GM18907 (cell line): ENCODE data around the gene FNDC10.

Experiments used
- ATAC-seq: cut with Tn5 transposase; IDR thresholded peaks from one replicate; pipeline ENCODE4 v1.9.1; 2021; ENCODE audit warnings: mild to moderate bottlenecking, moderate library complexity; ENCODE audit not compliant: unreplicated experiment

FNDC10 gene

DNA sequence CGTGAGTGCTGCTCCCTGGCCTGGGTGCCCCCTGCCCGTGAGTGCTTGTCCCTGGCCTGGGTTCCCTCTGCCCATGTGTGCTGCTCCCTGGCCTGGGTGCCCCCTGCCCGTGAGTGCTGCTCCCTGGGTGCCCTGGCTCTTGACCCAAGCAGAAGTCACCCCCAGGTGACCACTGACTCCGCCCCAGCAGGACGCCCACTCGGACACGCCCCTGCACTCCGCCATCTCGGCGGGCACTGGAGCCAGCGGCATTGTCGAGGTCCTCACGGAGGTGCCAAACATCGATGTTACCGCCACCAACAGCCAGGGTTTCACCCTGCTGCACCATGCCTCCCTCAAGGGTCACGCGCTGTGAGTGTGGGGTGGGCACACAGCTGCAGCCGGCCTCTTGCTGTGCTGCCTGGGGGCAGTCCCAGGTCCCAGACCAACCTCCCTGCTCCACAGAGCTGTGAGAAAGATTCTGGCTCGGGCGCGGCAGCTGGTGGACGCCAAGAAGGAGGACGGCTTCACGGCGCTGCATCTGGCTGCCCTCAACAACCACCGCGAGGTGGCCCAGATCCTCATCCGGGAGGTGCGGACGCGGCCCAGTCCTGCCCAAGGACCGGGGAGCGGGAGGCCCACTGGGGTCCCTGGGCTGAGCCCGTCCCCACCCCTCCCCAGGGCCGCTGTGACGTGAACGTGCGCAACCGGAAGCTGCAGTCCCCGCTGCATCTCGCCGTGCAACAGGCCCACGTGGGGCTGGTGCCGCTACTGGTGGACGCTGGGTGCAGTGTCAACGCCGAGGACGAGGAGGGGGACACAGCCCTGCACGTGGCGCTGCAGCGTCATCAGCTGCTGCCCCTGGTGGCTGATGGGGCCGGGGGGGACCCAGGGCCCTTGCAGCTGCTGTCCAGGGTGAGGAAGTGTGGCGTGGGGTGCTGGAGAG is 28.2 kb upstream of the FNDC10 start:
- no peak for ATAC-seq

GRCh38 chr1:1627261-1627828 is 27.4 kb upstream of the FNDC10 start:
- ATAC-seq, result no peak

DNA sequence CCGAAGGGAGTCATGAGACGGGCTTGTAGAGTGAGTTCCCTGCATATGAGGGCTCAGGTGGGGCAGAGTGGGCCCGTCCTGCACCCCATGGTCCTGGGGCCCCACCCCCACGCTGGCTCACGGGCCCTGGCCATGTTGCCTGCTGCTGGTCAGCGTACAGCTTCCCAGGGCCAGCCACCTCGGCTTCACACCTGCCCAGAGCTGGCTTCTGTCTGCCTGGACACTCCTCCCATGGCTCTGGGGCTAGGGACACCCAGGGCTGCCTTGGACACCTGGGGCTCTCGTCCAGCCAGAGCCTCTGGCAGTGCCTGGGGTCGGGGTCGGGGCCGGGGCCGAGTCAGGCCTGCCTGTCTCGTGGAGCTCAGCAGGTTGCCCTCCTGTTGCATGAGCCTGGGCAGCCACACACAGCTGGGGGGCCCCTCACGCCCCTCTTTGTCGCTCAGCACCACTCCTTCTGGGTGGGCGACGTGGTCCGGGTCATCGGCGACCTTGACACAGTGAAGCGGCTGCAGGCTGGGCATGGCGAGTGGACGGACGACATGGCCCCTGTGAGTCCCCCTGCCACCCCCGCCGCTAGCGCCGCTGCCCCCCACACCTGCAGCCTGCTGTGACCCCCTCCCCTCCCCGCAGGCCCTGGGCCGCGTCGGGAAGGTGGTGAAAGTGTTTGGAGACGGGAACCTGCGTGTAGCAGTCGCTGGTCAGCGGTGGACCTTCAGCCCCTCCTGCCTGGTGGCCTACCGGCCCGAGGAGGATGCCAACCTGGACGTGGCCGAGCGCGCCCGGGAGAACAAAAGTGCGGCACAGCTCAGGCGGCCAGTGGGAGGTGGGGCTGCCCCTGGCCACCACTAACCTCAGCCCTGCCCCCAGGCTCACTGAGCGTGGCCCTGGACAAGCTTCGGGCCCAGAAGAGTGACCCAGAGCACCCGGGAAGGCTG is 26.5 kb upstream of the FNDC10 start:
- ATAC-seq, result no peak

DNA sequence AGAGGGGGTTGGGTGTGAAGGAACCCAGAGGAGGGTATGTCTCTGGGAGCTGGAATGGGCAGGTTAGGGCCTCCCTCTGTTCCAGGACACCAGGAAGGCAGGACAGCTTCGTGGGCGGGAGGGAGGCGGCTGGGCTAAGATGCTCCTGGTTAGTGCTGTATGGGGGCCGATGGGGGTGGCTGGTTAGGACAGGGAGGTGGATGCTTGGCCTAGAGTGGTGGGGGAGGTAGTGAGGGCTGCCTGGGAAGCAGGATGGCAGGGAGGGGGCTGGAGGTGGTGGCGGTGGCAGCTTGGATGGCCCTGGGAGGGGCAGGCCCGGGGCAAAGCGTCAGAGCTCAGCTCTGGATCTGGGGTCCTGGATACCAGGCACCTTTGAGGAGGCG is 25.9 kb upstream of the FNDC10 start:
- ATAC-seq, result no peak

DNA sequence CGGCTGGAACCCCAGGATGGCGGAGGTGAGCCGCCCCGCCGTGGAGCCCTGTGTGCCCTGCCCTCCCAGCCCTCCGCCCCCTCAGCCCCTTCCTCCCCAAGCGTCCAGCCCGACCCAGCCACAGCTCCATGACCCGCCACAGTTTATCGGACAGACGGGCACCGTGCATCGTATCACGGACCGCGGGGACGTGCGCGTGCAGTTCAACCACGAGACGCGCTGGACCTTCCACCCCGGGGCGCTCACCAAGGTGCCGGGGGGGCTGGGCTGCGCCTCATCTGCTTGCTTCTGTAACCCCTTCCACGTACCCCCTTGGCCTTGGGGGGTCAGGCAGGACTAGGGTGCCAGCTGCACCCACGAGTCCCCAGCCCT is 25.5 kb upstream of the FNDC10 start:
- no peak for ATAC-seq

DNA sequence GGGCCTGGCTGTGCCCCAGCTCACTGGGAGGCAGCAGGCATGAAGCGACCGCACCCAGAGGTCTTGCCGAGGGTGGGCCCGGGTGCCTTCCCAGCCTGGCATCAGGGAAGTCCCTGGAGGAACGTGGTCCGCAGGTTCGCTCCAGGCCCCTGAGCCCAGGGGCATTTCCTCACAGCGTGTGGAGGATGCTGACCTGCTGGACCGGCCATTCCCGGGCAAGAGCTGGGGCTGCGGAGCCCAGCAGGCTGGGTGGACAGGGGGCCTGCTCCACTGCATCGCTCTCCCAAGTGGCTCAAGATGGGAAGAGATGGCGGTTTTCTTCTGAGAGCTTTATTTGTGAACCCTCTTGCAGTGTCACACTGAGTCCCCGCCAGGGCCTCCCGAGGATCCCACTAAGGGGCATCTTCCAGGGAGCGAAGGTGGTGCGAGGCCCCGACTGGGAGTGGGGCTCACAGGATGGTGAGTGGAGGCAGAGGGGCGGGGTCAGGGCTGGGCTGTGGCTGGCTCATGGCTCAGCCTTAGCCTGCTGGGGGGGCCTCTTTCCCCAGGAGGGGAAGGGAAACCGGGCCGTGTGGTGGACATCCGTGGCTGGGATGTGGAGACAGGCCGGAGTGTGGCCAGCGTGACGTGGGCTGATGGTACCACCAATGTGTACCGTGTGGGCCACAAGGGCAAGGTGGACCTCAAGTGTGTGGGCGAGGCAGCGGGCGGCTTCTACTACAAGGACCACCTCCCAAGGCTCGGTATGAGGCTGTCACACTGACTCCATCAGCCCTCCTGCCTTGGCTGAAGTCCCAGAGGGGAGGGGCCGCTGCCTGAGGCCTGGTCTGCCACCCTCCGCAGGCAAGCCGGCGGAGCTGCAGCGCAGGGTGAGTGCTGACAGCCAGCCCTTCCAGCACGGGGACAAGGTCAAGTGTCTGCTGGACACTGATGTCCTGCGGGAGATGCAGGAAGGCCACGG is 24.8 kb upstream of the FNDC10 start:
- no peak for ATAC-seq

- ATAC-seq, result no peak
Measured at GRCh38 chr1:1623631-1624442, 23.9 kb upstream of the FNDC10 start.

DNA sequence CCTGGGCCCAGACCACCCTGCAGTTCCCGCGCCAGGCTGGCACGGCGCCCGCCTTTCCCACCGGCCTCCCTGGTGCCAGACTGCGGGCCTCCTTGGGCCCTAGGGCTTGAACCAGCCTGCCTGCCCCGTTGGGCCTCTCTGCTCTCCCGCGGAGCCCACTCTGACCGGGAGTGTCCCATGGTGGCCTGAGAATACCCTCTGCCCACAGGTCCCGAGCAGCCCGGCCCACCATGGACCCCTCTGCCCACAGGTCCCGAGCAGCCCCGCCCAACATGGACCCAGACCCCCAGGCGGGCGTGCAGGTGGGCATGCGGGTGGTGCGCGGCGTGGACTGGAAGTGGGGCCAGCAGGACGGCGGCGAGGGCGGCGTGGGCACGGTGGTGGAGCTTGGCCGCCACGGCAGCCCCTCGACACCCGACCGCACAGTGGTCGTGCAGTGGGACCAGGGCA is 23.3 kb upstream of the FNDC10 start:
- no peak for ATAC-seq

GRCh38 chr1:1622788-1623094 is 22.8 kb upstream of the FNDC10 start:
- no peak for ATAC-seq

DNA sequence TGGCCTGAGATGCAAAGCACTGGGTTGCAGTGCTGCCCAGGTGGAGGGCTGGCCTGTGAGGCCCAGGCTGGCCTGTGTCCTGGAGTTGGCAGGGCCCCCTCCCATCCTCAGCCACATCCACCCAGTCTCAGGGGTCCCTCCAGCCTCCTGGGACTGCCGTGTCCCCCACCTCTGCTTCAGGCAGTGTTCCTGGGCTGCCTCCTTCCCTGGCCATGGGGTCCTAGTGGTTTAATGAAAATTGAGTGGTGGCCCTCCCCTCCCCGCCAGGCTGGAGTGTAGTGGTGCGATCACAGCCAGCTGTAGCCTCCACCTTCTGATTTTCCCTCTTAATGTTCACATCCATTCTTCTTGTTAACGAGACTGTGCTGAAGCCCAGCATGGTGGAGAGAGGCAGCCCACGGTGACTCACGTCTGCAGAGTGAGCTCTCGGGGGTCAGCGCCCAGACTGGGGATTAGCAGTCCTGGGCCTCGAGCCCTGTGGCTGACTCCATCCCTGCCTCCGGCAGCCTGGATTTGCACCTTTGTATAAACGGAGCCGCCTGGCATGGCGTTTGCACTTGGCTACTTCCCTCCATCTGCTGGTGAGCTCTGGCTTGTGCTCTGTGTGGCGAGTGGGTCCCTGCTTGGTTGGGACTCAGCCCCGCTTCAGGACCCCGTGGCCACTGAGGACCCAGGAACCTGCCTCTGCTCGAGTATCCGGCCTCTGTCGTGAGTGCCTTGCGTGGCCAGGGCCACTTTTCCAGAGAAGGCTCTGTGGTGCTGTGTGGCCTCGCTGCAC is 22.3 kb upstream of the FNDC10 start:
- ATAC-seq, result no peak

DNA sequence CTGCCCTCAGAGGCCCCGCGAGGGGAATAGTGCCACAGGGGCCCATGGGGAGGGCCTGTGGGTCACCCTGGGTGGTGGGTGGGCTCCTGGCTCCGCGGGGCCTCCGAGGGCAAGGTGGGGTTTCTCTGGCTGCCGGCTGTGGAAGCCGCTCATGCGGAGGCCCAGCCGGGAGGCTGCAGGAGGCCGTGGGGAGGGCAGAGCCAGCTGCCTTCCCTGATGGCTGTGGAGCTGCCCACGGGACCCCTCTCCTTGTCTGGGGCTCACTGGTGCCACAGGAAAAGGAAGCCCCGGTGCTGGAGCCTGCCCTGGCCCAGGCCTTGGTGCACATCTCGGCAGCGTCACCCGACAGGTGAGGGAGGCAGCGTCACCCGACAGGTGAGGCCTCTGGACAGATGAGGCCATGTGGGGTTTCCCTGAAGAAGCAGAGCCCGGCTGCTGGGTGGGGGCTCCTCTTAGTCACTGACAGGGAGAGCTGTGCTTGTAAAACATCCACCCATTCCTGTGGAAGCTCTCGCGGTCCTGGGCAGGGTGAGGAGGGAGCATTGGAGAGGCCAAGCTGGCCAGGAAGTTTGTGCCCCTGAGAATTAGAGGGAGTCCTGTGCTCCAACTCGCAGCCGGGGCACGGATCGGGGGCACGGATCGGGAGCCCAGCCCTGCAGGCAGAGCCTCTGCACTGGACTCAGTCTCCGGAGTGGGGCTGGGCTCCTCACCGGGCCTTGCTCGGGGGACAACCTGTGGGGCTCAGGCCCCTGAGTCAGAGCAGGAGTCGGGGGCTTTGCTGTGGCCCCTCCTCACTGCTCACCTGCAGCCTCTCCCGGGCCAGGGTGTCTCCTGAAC is 21.5 kb upstream of the FNDC10 start:
- ATAC-seq, result no peak

DNA sequence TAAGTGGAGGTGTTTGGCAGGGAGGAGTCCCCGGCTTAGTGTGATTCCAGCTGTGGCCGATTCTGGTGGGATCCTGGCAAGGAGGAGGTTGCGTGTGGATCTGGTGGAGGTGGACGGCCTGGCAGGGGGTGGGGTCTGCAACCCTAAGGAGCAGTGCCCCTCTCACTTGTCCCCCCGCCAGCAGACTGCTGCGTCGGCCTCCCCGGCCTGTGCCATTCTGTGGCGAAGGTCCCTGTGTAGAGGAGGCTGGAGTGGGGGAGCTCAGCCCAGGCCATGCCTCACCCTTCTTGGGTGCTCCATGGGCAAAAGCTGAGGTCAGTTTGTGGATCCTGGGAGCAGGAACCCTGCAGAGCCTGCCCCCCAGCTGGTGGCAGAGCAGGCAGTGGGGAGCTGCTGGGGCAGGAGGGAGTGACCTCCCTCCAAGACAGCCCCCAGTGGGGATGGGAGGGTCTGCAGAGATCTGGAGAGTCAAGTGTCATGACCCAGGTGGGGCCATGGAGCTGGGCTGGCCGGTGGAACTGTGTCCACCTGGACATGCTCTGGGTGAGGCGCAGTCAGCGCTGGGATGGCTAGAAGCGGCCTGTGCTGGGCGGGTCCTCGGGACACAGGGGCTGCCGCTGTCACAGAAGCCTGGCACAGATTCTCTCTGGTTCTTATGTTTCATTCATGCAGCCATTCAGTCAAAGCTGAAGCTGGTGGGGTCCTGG is 20.7 kb upstream of the FNDC10 start:
- no peak for ATAC-seq

DNA sequence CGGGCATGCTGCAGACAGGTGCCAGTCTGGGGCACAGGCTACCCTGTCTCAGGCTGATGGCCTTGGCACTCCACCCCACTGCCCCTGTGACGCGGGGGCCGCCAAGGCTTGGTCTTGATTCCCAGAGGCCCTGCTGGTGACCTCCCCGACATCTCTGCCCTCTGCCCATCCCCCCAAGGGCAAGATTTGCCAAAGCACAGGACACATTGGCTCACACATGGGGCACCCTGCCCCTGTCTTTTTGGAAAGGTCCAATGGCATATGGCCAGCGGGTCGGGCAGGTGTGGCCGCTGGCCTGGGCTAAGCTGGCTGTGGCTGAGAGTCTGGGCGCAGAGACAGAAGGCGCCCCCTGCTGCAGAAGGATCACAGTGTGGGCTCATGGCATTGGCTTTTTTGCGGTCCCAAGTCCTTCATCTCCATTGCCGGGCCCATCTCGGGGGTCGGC is 20.0 kb upstream of the FNDC10 start:
- ATAC-seq, result no peak

GRCh38 chr1:1618396-1619068 is 18.6 kb upstream of the FNDC10 start:
- no peak for ATAC-seq

DNA sequence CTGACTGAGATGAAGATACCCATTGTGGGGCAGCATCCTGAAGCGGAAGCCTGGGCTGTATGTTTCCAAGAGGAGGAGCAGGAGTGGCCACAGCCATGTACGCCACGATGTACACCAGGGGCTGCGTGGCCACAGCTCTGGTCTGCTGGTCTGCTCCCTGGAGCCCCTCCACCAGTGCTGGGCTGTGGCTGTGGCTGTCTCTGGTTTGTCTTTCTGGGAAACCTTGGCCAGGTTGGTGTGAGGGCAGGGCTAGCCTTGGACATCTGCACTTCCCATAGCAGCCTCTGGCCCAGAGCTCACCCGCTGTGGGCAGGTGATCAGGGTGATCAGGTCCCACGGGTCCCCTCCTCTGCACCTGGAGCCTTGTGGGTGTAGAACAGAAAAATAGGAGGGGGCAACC is 18.0 kb upstream of the FNDC10 start:
- no peak for ATAC-seq

- no peak for ATAC-seq
Measured at GRCh38 chr1:1617516-1617915, 17.6 kb upstream of the FNDC10 start.

DNA sequence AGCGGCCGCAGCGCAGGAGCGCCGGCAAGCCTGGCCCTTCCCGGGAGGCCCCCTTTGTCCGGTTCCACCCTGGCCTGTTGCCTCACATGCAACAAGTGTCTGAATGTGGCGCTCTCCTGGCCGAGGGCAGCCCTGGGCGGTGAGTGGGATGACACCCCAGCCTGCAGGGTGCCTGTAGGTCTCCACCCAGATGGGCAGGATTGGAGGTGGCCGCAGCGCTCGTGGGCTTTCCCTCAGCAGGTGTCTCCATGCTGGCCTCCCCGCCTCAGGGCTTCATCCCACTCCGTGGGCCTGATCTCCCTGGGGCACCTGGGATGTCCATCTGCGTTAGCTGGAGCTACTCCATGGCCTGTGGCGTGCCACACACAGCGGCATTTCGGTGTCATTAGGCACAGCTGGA is 16.9 kb upstream of the FNDC10 start:
- ATAC-seq, result no peak
